NCI-H1105 (cell line): ENCODE data around the gene HSPG2.
"Not testable (repeated sequence)": the region's sequence is repeated elsewhere in the genome, so short reads cannot be mapped to it uniquely, and the experiment has no call there.

Experiments used
- DNase-seq: peaks from one replicate; lab custom pipeline; 2025; lab: John Stamatoyannopoulos, UW

Gene HSPG2

GRCh38 chr1:21823980-21824702, 113.0 kb downstream of the HSPG2 start:
- DNase-seq = no peak

- DNase-seq = no peak
Measured at GRCh38 chr1:21823206-21823979, 113.7 kb downstream of the HSPG2 start.

- DNase-seq = no peak
Measured at GRCh38 chr1:21822349-21822748, 114.8 kb downstream of the HSPG2 start.

- DNase-seq = no peak
Measured at GRCh38 chr1:21821385-21822019, 115.6 kb downstream of the HSPG2 start.

- DNase-seq = no peak
Measured at GRCh38 chr1:21820597-21821232, 116.4 kb downstream of the HSPG2 start.

GRCh38 chr1:21818656-21819055, 118.5 kb downstream of the HSPG2 start:
- DNase-seq = no peak

GRCh38 chr1:21816602-21817302, 120.4 kb downstream of the HSPG2 start:
- no peak for DNase-seq

DNA sequence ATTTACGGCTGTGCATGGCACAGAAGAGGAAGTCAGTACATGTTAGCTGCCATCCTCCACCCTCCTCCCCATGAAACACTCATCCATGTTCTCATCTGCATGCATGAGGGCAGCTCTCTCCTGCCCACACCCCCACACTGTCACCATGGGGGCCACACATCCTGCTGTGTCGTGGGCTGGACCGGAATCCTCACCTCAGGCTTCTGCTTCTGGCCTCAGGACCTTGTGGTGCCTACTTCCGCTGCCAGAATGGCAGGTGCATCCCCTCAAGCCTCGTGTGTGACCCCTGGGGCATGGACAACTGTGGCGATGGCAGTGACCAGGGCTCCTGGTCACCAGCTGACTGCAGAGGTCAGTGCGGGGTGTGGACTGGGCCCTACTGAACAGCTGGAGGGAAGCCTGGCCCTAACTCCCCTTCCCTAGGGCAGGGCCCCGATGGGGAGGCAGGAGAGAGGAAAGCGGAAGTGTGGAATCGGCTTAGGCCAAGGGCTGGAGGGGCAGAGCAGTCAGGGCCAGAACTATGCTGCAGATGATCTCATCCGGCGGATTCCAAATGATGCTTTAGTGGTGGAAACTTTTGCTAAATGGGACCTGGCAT, 121.3 kb downstream of the HSPG2 start:
- DNase-seq = no peak

DNA sequence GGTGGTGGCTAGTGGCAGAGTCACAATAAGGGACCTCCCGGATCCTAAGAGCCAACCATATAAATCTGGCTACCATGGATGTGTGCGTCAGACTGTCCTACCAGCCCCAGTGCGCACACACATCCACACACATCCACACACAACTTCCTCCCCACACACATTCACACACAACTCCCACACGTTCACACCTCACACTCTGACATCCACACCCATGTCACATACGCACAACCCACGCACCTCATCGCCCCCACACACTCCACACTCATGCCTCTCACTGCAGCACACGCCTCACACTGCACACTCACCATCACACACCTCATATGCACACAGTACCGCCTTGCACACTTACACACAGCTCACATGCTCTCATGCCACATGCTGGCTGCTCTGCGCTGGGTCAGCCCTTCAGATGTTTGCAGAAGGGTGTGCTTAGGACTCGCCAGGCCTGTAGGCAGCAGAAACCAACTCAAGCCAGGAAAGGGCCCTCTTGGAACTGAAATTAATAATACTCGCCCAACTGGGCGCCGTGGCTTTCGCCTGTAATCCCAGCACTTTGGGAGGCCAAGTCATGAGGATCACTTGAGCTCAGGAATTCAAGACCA, 122.0 kb downstream of the HSPG2 start:
- DNase-seq = no peak

DNA sequence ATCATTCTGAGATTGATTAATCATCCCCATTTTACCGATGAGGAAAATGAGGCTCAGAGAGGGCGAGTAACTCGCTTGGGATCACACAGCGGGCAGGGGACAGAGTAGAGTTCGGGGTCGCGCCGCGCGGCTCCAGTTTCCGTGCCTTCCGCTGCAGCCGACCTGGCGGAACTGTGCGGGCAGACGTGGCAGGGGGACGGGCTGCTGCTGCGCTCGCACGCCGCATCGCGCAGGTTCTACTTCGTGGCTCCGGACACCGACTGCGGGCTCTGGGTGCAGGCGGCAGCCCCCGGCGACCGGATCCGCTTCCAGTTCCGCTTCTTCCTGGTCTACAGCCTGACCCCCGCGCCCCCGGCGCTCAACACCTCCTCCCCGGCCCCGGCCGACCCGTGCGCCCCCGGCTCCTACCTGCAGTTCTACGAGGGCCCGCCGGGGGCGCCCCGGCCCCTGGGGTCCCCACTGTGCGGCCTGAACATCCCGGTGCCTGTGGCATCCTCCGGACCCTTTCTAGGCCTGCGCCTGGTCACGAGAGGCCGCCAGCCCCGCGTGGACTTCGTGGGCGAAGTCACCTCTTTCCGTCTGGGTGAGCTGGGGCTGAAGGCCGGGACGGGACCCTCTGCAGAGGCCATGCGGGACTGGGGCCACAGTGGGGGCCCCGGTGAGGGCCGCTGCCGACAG, 122.7 kb downstream of the HSPG2 start:
- no peak for DNase-seq

DNA sequence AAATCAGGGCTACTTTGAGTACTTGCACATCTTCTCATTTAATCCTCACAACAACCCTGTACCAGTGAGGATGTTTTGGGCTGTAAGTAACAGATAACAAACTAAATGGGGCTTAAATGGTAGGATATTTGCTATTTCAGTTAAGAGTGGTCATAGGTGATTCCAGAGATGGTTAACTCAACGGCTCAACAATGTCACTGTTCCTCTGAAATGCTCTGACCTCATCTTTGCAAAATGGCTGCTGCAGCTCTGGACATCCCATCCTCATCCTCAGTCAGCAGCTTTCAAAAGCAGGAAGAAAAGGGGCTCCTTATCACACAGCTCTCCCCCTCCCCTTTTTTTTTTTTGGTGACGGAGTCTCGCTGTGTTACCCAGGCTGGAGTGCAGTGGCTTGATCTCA, 123.6 kb downstream of the HSPG2 start:
- DNase-seq = no peak

GRCh38 chr1:21811875-21812305, 125.2 kb downstream of the HSPG2 start, which contains the start of gene LDLRAD2:
Gene LDLRAD2 (plus strand): TSS chr1:21812265. CDS start chr1:21812452, 187 bp downstream.
- no peak for DNase-seq

DNA sequence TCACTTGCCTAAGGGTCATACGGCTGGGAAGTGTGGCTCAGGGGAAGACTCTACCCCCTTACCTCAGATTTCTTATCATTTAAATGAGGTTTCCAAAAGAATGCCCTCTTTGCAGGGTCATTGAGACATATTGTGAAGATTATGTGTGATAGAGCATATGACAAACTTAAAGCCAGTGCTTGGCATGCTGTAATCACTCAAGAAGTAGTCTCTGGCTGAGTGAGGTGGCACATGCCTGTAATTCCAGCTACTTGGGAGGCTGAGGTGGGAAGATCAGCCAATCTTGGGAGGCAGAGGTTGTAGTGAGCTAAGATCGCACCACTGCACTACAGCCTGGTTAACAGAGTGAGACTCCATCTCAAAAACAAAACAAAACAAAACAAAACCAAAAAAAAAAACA, 132.6 kb downstream of the HSPG2 start:
- DNase-seq = no peak

DNA sequence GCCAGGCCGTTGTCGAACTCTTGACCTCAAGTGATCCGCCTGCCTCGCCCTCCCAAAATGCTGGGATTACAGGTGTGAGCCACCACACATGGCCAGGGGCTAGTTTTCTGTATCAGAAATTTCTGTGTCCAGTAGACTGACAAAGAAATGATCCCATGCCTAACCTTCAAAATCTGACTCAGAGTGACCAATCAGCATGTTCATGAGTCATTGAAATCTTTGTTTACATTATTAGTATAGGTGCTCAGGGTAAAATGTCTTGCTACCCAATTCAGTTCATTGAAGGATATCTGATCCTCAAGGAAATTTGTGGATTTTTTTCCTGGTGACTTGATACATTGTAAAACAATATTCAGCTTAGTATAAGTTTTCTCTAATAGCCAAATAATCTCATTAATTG, 136.0 kb downstream of the HSPG2 start:
- no peak for DNase-seq

DNA sequence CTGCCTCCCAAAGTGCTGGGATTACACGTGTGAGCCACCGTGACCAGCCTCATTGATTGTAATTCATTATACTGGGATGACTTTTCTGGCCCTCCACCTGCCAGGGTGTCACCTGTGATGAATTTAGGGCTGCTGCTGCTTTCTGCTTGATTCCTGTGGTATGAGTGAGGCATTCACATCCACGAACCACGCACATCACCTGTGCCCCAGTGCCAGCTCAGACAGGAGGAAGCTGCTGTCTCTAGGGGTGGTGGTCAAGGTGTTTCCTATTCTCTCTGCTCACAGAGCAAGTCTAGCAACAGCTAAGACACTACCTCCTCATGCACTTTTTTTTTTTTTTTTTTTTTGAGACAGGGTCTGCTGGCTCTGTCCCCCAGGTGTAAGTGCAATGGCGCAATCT, 137.4 kb downstream of the HSPG2 start:
- no peak for DNase-seq

DNA sequence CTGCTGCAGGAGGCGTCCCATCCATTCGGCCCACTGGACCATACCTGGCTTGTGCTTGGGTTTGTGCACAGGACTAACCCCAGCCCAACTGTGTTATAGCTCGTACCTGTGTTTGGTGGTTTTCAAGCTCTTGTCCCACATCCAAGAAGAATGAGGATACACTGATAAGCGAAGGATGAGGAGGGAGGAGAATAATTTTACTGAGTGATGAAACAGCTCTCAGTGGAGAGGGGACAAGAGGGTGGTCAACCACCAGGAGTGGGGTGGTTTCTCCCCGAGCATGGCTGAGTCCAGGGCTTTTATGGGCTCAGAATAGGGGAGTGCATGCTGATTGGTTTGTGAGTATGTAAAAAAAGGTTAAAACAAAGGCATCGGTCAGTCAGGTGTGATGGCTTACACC, 142.0 kb downstream of the HSPG2 start:
- DNase-seq = no peak

DNA sequence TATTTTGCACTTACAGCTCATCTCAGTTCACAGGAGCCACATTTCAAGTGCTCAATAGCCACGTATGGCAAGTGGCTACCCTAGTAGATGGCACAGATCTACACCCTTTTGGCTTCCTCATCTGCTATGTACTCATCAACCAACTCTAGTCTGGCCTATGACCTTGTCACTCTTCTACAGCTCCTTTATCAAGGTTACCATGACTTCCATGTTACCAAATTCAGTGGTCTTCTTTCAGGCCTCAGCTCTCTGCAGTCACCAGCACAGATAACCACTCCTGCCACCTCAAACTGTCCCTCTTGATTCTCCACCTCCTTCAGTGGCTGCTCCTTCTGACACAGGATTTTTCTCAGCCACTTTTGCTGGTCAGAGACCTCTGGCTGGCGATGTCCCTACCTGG, 142.5 kb downstream of the HSPG2 start:
- no peak for DNase-seq

DNA sequence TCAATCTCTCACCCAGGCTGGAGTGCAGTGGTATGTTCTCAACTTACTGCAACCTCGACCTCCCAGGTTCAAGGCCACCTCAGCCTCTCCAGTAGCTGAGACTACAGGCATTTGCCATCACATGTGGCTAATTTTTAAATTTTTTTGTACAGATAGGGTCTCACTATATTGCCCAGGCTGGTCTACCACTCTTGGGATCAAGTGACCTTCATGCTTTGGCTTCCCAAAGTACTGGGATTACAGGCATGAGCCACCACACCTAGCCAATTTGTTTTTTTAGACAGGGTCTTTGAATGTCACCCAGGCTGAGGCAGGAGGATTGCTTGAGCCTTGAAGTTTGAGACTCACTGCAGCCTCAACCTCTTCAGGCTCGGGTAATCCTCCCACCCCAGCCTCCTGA, 144.0 kb downstream of the HSPG2 start:
- DNase-seq = no peak

DNA sequence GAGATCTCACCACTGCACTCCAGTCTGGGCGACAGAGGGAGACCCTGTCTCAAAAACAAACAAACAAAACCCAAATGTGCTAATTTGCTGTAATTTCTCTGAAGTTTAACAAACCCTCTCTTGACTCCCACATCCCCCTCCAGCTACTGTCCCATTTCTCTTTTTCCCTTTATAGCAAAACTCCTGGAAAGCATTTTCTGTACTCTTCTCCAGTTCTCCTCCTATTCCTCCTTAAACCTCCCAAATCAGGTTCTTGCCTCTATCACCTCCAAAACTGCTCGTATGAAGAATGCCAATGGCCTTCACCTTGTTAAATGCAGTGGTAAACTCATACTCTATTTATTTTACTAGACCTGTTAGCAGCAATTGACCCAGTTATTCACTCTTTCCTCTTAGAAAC, 150.5 kb downstream of the HSPG2 start:
- no peak for DNase-seq

DNA sequence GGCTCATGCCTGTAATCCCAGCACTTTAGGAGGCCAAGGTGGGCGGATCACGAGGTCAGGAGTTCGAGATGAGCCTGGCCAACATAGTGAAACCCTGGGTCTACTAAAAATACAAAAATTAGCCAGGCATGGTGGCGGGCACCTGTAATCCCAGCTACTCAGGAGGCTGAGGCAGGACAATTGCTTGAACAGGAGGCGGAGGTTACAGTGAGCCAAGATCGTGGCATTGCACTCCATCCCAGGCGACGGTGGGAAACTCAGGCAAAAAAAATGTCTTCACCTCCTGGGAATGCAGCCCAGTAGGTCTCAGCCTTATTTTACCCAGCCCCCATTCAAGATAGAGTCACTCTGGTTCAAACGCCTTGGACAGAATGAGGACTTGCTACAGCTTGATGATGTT, 151.3 kb downstream of the HSPG2 start:
- not testable (repeated sequence) for DNase-seq
